Erythroblast (primary cell): ENCODE data around the gene CLK3.

Source experiments
- GATA1 ChIP-seq: IDR thresholded peaks from 2 replicates; pipeline ENCODE4 v1.6.1; 2011; ENCODE audit warnings: low read depth, mild to moderate bottlenecking, control low read depth, low read length, moderate library complexity
- POLR2A ChIP-seq: IDR thresholded peaks from 2 replicates; pipeline ENCODE4 v1.6.1; 2011; ENCODE audit warnings: mild to moderate bottlenecking, low read length

DNA sequence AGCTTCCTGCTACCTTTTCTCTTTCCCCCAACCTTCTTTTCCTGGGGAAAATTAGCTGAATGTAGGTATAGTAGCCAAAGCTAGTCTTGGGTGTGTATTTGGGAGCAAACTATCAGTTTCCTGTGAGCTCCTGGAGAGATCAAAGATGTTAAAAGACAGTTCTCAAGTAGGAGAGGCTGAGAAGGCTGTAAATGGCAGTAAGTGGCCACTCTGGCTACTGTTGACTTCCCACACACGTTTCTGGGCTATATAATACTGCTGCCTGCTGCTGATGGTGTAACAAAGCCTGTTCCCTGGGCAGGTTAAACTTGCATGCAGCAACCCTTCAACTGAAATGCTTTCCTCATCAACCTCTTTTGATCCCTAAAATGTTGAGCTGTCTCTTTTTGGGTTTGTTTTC lies 47.0 kb upstream of the CLK3 start:
- no peak for TF ChIP-seq POLR2A
- TF ChIP-seq GATA1 = no peak
